GM13976 (cell line): Measurements from ENCODE around the gene INF2.

ENCODE experiments used
- DNase-seq: peaks from one replicate; pipeline ENCODE4 v3.0.0; 2012; ENCODE audit warnings: low spot score
- CTCF ChIP-seq: IDR thresholded peaks from 2 replicates; pipeline ENCODE4 v1.5.1; 2012; ENCODE audit warnings: borderline replicate concordance, mild to moderate bottlenecking; ENCODE audit not compliant: insufficient read depth; ENCODE audit errors: extremely low read depth, missing control alignments, control extremely low read depth
- in situ Hi-C: fragments of 300-500 bp; cut with MboI; formaldehyde crosslinking; loops from one replicate; pipeline ENCODE4 v1.12.0; 2022; ENCODE audit warnings: low sequenced_read_pairs, mixed read lengths, inconsistent platforms; ENCODE audit not compliant: unreplicated experiment

The INF2 gene

GRCh38 chr14:104767634-104767918, 78.2 kb downstream of the INF2 start:
- no peak for TF ChIP-seq CTCF
- in situ Hi-C loops, result no loop called here
- no peak for DNase-seq

GRCh38 chr14:104768437-104769323, 79.3 kb downstream of the INF2 start:
- TF ChIP-seq CTCF, result peak; percentile 99
- in situ Hi-C loops, result no loop called here
- peak; percentile 94 for DNase-seq

DNA sequence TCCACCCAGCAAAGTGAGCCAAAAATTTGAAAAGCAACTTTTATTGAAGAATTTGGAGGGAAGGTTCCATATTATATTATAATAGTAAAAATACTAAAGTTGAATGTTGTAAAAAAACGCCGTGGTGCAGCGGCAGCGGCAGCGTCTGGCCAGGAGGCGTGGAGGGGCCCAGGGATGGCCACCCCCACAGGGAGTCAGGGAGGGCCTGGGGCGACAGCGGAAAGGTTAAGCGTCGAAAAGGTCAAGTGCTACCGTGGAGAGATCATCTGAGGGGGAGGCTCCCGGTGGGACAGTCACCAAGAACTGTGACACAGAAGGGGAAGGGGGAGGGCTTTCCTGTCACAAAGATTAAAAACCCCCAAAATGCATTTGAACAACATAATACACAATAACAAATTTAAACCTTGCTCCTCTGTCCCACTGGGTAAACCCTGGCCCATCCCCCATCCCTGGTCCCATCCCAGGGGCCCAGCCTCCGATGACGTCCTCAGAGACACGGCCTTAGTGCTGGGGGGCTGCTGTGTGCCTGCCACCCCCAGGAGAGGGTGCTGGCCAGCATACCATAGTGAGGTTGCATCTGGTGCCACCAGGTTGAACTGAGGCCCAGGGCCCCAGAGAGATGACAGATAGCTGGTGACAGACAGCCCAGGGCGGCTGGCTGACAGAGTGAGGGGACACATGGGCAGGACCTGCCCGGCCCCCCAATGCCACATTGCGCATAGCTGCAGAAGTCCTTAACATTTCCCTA, 80.1 kb downstream of the INF2 start:
- no peak for DNase-seq
- TF ChIP-seq CTCF, result no peak
- in situ Hi-C loops, result loop anchor here (5.0 kb wide), 1 partner anchor 58 kb away; no protein-coding TSS in a partner anchor

GRCh38 chr14:104770072-104770579, 80.7 kb downstream of the INF2 start:
- in situ Hi-C loops, result loop anchor here (5.0 kb wide), 1 partner anchor 57 kb away; no protein-coding TSS in a partner anchor
- TF ChIP-seq CTCF, result no peak
- DNase-seq, result no peak

- in situ Hi-C loops, result loop anchor here (5.0 kb wide), 1 partner anchor 56 kb away; no protein-coding TSS in a partner anchor
- TF ChIP-seq CTCF, result peak; percentile 7
- DNase-seq, result no peak
Observed at GRCh38 chr14:104770851-104771272, 81.4 kb downstream of the INF2 start.

DNA sequence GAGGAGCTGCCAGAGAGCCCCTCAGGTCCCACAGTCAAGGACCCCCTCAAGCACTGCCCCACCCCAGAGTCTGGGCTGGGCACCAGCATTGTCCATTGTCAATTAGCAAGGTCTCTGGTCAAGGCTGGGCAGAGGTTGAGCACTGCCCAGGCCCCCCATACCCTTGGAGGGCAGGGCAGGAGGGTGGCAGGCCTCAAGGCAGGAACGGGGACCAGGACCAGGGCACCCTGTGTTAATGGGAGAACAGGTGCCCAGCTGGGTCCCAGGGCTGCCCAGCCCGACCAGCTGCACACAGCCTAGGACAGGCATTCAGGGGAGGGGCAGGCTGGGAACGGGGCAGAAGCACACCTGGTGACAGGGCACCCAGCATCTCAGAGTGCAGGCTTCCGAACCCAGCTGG, 82.0 kb downstream of the INF2 start:
- no peak for TF ChIP-seq CTCF
- DNase-seq, result no peak
- in situ Hi-C loops, result loop anchor here (5.0 kb wide), 1 partner anchor 56 kb away; no protein-coding TSS in a partner anchor
